Endothelial cell of umbilical vein (primary cell): Measurements from ENCODE around the gene DMD. TPM values are rescaled to one million over a fixed set of nuclear protein-coding genes. Genes with fewer than 3 reads are reported as not detected.
"Not testable (repeated sequence)": the region's sequence is repeated elsewhere in the genome, so short reads cannot be mapped to it uniquely, and the experiment has no call there.

Experiments used
- BruUV-seq: library from RNA; stranded (reverse); fragments of 400-500 nt; replicated peaks from 2 replicates; lab custom pipeline; 2021; lab: Mats Ljungman, UMichigan
- CTCF ChIA-PET: fragments of 300-600, 350-600 bp; sonication (Branson Sonifier 250); formaldehyde crosslinking; loops from one replicate; lab custom pipeline; 2021; ENCODE audit warnings: antibody characterized with exemption, inconsistent platforms; lab: Charles Lee
- POLR2A ChIA-PET: fragments of 300-600, 350-600 bp; sonication (Branson Sonifier 250); formaldehyde crosslinking; loops from one replicate; lab custom pipeline; 2021; ENCODE audit warnings: antibody characterized with exemption, inconsistent platforms; lab: Charles Lee
- DNase-seq: peaks from one replicate; pipeline ENCODE4 v3.0.0-alpha.2; 2011; ENCODE audit warnings: low read depth, low spot score
- FAIRE-seq: peaks from 2 replicates; lab custom pipeline; 2011; peaks lifted over from hg19 to GRCh38; lab: Jason Lieb, UNC
- H2AFZ ChIP-seq: 2 replicates; pipeline ENCODE4 v1.6.0; 2012; ENCODE audit warnings: low read depth, low read length, control low read depth, inconsistent platforms
- H3K27ac ChIP-seq: 2 replicates; pipeline ENCODE4 v1.5.1; 2011; ENCODE audit warnings: low read depth, mild to moderate bottlenecking, control low read depth, low read length, moderate library complexity; ENCODE audit not compliant: insufficient read depth
- H3K27me3 ChIP-seq, 2 experiments: 2 replicates each; pipeline versions ENCODE4 v1.6.0 to v1.6.1; 2011; ENCODE audit warnings: low read length in 2 of 2, mixed read lengths in 1 of 2; ENCODE audit not compliant: control insufficient read depth in 2 of 2, insufficient read depth in 2 of 2
- H3K36me3 ChIP-seq, 2 experiments: 2 replicates in 1 of 2; 3 replicates in 1 of 2; pipeline ENCODE4 v1.5.1; 2011; ENCODE audit warnings: low read length in 2 of 2, mild to moderate bottlenecking in 1 of 2, moderate library complexity in 1 of 2; ENCODE audit not compliant: control insufficient read depth in 2 of 2, insufficient read depth in 2 of 2; ENCODE audit errors: extremely low read depth in 1 of 2
- H3K4me1 ChIP-seq: 3 replicates; pipeline ENCODE4 v1.5.1; 2011; ENCODE audit warnings: mild to moderate bottlenecking, low read length; ENCODE audit not compliant: control insufficient read depth, insufficient read depth; ENCODE audit errors: extremely low read depth
- H3K4me2 ChIP-seq: 2 replicates; pipeline ENCODE4 v1.6.1; 2011; ENCODE audit warnings: low read length, control low read depth, mixed read lengths; ENCODE audit not compliant: insufficient read depth
- H3K4me3 ChIP-seq, 3 experiments: fragments of 200-600 bp in 1 of 3; sonication (generic), shearing (Covaris generic) in 1 of 3; replicated peaks in 1 of 3; 2 replicates each; pipeline ENCODE4 v1.5.1; 2011 to 2016; ENCODE audit warnings: control low read depth in 3 of 3, low read length in 3 of 3, mild to moderate bottlenecking in 2 of 3, inconsistent platforms in 1 of 3, low read depth in 1 of 3, moderate library complexity in 1 of 3; ENCODE audit not compliant: insufficient read depth in 1 of 3
- H3K79me2 ChIP-seq: 2 replicates; pipeline ENCODE4 v1.6.0; 2012; ENCODE audit warnings: low read length, inconsistent platforms; ENCODE audit not compliant: control insufficient read depth, insufficient read depth
- H3K9ac ChIP-seq: replicated peaks from 2 replicates; pipeline ENCODE3; 2011; ENCODE audit warnings: low read length, control low read depth; ENCODE audit not compliant: insufficient read depth; ENCODE audit errors: extremely low read depth
- H3K9me1 ChIP-seq: replicated peaks from 3 replicates; pipeline ENCODE4 v1.6.0; 2011; ENCODE audit warnings: mild to moderate bottlenecking, low read length; ENCODE audit not compliant: control insufficient read depth, insufficient read depth; ENCODE audit errors: extremely low read depth
- H3K9me3 ChIP-seq: replicated peaks from 2 replicates; pipeline ENCODE4 v1.5.1; 2012; ENCODE audit warnings: low read length, inconsistent platforms; ENCODE audit not compliant: control insufficient read depth, insufficient read depth
- H4K20me1 ChIP-seq: replicated peaks from 2 replicates; pipeline ENCODE3; 2011; ENCODE audit warnings: mild to moderate bottlenecking, low read length; ENCODE audit not compliant: control insufficient read depth, insufficient read depth; ENCODE audit errors: extremely low read depth
- EZH2 ChIP-seq: IDR thresholded peaks from 2 replicates; pipeline ENCODE4 v1.6.1; 2012; ENCODE audit warnings: borderline replicate concordance, low read depth, mild to moderate bottlenecking, moderate library complexity, low read length, inconsistent platforms; ENCODE audit not compliant: severe bottlenecking
- GATA2 ChIP-seq: IDR thresholded peaks from 2 replicates; pipeline ENCODE4 v1.7.0; 2011; ENCODE audit warnings: low read depth, mild to moderate bottlenecking, moderate library complexity, mixed read lengths, low read length; ENCODE audit not compliant: insufficient read length, insufficient read depth
- POLR2AphosphoS5 ChIP-seq: IDR thresholded peaks from 2 replicates; pipeline ENCODE4 v1.6.1; 2012; ENCODE audit warnings: low read depth, mild to moderate bottlenecking, control low read depth, low read length, moderate library complexity; ENCODE audit not compliant: insufficient read depth
- dilution Hi-C: fragments of 300-500 bp; cut with MboI; formaldehyde crosslinking; loops from one replicate; pipeline ENCODE4 v1.15.0; 2019; ENCODE audit warnings: low sequenced_read_pairs; ENCODE audit not compliant: extremely low pct_ligation_motif_present
- intact Hi-C: fragments of 100-400 bp; cut with micrococcal nuclease; formaldehyde crosslinking; loops from one replicate; pipeline ENCODE4 v1.10.0; 2022
- polyA plus RNA-seq, 4 experiments: library from polyadenylated mRNA; depleted of rRNA in 3 of 4; stranded (reverse) in 3 of 4; unstranded in 1 of 4; fragments of >200 nt; gene quantifications; 2 replicates each; pipeline versions ENCODE4 v1.2.1 to v1.2.3, GENCODE V29; 2011 to 2012; ENCODE audit warnings: missing spikeins in 1 of 4
- total RNA-seq: library from RNA; stranded (reverse); gene quantifications from 2 replicates; pipeline ENCODE4 v1.2.3, GENCODE V29; 2021
- TF ChIP-seq, protein P1 (sequence below): IDR thresholded peaks from 2 replicates; pipeline ENCODE4 v1.6.1; 2011; ENCODE audit not compliant: insufficient read depth, insufficient read length
- TF ChIP-seq, protein P2 (sequence below), 2 donors: IDR thresholded peaks; 1 replicate in 1 of 2; 2 replicates in 1 of 2; pipeline ENCODE4 v1.5.1; 2011; ENCODE audit warnings: low read length in 2 of 2, mild to moderate bottlenecking in 2 of 2, moderate library complexity in 2 of 2, control low read depth in 1 of 2, inconsistent platforms in 1 of 2, low read depth in 1 of 2; ENCODE audit not compliant: insufficient read depth in 1 of 2; ENCODE audit errors: extremely low read depth in 1 of 2

Gene DMD
- total and polyA plus RNA-seq, 2 donors (not counting 3 experiments of a cell fraction or from before 2014, with no cell fraction given) = 7.3 to 9.0 TPM

DNA sequence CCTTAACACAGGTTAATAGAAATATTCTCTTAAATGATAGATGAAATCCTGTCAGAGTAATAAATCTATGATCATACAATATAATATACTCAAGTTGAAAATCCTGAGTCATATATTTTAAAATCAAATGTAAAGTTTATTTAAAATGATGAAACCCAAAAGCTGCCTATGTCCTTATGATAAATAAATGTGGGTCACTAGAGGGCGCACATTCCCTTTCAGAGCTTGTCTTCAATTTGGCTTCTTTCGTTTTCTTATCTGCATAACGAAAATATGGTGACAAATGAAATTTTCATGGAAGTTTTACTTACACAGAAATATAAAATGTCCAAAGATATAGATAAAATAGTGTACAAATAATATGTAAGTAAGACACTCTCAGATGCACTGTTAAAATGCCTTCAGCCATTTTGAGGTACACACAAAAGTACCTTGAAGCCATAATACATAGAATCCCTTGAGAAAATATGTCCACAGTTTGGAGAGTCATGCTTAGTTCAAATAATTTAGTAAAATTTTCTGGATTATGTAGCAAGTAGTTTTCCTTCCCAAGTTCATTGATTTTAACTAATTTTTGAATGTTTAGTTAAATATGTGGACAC, 680.4 kb downstream of the DMD start:
- no peak overlapping the region for H2AFZ ChIP-seq
- POLR2A ChIA-PET = no interaction called here
- dilution Hi-C loops = no loop called here

DNA sequence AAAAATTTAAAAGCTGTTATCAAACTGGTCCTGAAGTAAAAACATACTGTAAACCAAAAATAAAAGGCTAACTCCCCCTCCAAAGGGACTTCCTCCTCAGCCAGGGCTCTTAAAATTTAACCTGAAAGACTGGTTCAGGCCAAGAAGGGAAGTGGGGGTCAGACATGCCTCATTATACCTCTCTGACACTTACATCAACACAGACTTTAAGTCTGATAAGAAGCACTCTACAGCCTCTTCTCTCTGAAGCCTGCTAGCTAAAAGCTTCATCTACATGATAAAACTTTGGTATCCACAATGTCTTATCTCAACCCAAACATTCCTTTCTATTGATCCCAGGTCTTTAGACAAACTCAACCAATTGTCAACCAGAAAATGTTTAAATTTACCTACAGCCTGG, 682.9 kb downstream of the DMD start:
- DNase-seq, intact Hi-C loops, POLR2A ChIA-PET, H3K27ac ChIP-seq, BruUV-seq, H3K9ac ChIP-seq, H3K4me2 ChIP-seq, H3K4me1 ChIP-seq, H3K9me3 ChIP-seq, FAIRE-seq, H3K79me2 ChIP-seq, H3K4me3 ChIP-seq, H3K36me3 ChIP-seq, H3K27me3 ChIP-seq, H3K9me1 ChIP-seq, dilution Hi-C loops, H4K20me1 ChIP-seq, H2AFZ ChIP-seq: not testable (repeated sequence)
- CTCF ChIA-PET = interaction anchor here (5.4 kb wide), 1 partner anchor 809 kb away, joined by 77 read pairs; no protein-coding TSS in a partner anchor

More for the DNA sequence above, 680.4 kb downstream of the DMD start:
- H3K9ac ChIP-seq = no peak overlapping the region
- no peaks in the 10 kb centered on the region for H3K27me3 ChIP-seq
- no peaks in the 10 kb centered on the region for H3K79me2 ChIP-seq
- intact Hi-C loops = loop anchor here (1.0 to 5.0 kb wide), 4 partner anchors 141 to 1770 kb away; no protein-coding TSS in a partner anchor
- TF ChIP-seq, protein P1, sequence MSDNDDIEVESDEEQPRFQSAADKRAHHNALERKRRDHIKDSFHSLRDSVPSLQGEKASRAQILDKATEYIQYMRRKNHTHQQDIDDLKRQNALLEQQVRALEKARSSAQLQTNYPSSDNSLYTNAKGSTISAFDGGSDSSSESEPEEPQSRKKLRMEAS = no peak
- TF ChIP-seq POLR2AphosphoS5 (no peak), GATA2 (no peak), EZH2 (no peak)
- TF ChIP-seq, protein P2, sequence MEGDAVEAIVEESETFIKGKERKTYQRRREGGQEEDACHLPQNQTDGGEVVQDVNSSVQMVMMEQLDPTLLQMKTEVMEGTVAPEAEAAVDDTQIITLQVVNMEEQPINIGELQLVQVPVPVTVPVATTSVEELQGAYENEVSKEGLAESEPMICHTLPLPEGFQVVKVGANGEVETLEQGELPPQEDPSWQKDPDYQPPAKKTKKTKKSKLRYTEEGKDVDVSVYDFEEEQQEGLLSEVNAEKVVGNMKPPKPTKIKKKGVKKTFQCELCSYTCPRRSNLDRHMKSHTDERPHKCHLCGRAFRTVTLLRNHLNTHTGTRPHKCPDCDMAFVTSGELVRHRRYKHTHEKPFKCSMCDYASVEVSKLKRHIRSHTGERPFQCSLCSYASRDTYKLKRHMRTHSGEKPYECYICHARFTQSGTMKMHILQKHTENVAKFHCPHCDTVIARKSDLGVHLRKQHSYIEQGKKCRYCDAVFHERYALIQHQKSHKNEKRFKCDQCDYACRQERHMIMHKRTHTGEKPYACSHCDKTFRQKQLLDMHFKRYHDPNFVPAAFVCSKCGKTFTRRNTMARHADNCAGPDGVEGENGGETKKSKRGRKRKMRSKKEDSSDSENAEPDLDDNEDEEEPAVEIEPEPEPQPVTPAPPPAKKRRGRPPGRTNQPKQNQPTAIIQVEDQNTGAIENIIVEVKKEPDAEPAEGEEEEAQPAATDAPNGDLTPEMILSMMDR (IDR thresholded peaks at IDR 0.05; ENCODE audit: extremely low read depth in 1 of 2, insufficient read depth in 1 of 2, low read depth in 1 of 2, low read length in 2 of 2) = peak; percentile 24 to 27
- no peaks in the 10 kb centered on the region for H4K20me1 ChIP-seq
- no peaks in the 10 kb centered on the region for H3K4me1 ChIP-seq
- CTCF ChIA-PET = interaction anchor here (0.7 to 5.4 kb wide), 16 partner anchors 9 to 1811 kb away, joined by 3 to 77 read pairs (median 4); no protein-coding TSS in a partner anchor
- no peak for FAIRE-seq
- BruUV-seq = no TSS peak
- DNase-seq = peak; percentile 50
- peak overlapping the region; percentile 72 for H3K4me2 ChIP-seq
- H3K9me3 ChIP-seq = no peaks in the 10 kb centered on the region
- no peaks in the 10 kb centered on the region for H3K9me1 ChIP-seq
- H3K4me3 ChIP-seq = no peak overlapping the region
- no peak overlapping the region for H3K27ac ChIP-seq
- H3K36me3 ChIP-seq = no peaks in the 10 kb centered on the region
